ENCODE results near the gene FOXJ3. TPM values are rescaled to one million over a fixed set of nuclear protein-coding genes. Genes with fewer than 3 reads are reported as not detected.

Gene FOXJ3
- total RNA-seq, 1 experiment from 2014 or later, result 51.1 TPM

- TF ChIP-seq SP1 (IDR thresholded peaks at IDR 0.05; ENCODE audit: low read depth) (no peak), FOSL1 (IDR thresholded peaks at IDR 0.05; ENCODE audit: low read depth) (no peak), POLR2A (IDR thresholded peaks at IDR 0.05; ENCODE audit: borderline replicate concordance, extremely low read depth, insufficient read depth, insufficient read length) (no peak), CBX3 (IDR thresholded peaks at IDR 0.05; ENCODE audit: low read depth) (no peak), ATF3 (IDR thresholded peaks at IDR 0.05) (no peak), RAD21 (IDR thresholded peaks at IDR 0.05; ENCODE audit: low read depth) (no peak), REST (IDR thresholded peaks at IDR 0.05; ENCODE audit: low read depth) (no peak), ZNF274 (IDR thresholded peaks at IDR 0.05; ENCODE audit: low read depth, low read length) (no peak)
- TF ChIP-seq, protein P1, sequence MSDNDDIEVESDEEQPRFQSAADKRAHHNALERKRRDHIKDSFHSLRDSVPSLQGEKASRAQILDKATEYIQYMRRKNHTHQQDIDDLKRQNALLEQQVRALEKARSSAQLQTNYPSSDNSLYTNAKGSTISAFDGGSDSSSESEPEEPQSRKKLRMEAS (IDR thresholded peaks at IDR 0.05), result no peak
These were observed 33.0 kb downstream of the FOXJ3 start (continued) for GRCh38 chr1:42302034-42302433.

DNA sequence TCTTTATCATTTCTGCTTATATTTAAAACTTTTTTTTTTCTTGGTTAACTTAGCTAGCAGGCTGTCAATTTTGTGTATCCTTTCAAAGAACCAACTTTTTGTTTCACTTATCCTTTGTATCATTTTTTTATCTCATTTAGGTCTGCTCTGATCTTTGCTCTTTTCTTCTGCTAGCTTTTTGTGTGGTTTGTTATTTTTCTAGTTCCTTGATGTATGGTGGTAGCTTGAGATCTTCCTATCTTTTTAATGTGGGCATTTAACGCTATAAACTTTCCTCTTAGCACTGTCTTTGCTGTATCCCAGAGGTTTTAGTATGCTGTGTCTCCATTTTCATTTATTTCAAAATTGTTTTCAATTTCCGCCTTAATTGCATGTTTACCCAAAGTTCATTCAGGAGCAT lies 36.5 kb downstream of the FOXJ3 start:
- no peak overlapping the region for H3K27ac ChIP-seq (ENCODE audit: low read depth, low read length)
- no peak overlapping the region for H3K4me3 ChIP-seq (replicated peaks in 1 of 2; ENCODE audit: low read depth in 1 of 2, low read length in 2 of 2)
- DNase-seq (ENCODE audit: low read depth, low spot score), result no peak
- no peak overlapping the region for H3K9ac ChIP-seq (ENCODE audit: low read length)
- ATAC-seq, result no peak
- no peaks in the 10 kb centered on the region for H3K4me1 ChIP-seq (ENCODE audit: control insufficient read depth in 1 of 2, insufficient read depth in 2 of 2, low read length in 2 of 2)
- no peaks in the 10 kb centered on the region for H3K9me2 ChIP-seq (ENCODE audit: insufficient read depth)
- H3K4me2 ChIP-seq (ENCODE audit: low read length), result no peak overlapping the region
- TF ChIP-seq EZH2phosphoT487 (IDR thresholded peaks at IDR 0.05; ENCODE audit: borderline replicate concordance) (no peak), ZFX (IDR thresholded peaks at IDR 0.05) (no peak), CEBPB (IDR thresholded peaks at IDR 0.05; ENCODE audit: low read depth) (no peak), POLR2A (IDR thresholded peaks at IDR 0.05; ENCODE audit: borderline replicate concordance, extremely low read depth, insufficient read depth, insufficient read length) (no peak), TCF7L2 (IDR thresholded peaks at IDR 0.05; ENCODE audit: borderline replicate concordance, extremely low read depth, insufficient read depth, insufficient read length) (no peak), ZNF274 (IDR thresholded peaks at IDR 0.05; ENCODE audit: low read depth, low read length) (no peak), JUND (IDR thresholded peaks at IDR 0.05) (no peak), EGR1 (IDR thresholded peaks at IDR 0.05; ENCODE audit: low read depth) (no peak), EZH2 (IDR thresholded peaks at IDR 0.05) (no peak), YY1 (IDR thresholded peaks at IDR 0.05; ENCODE audit: extremely low read depth, insufficient replicate concordance, low read depth, low read length) (no peak)
- TF ChIP-seq, protein P2, sequence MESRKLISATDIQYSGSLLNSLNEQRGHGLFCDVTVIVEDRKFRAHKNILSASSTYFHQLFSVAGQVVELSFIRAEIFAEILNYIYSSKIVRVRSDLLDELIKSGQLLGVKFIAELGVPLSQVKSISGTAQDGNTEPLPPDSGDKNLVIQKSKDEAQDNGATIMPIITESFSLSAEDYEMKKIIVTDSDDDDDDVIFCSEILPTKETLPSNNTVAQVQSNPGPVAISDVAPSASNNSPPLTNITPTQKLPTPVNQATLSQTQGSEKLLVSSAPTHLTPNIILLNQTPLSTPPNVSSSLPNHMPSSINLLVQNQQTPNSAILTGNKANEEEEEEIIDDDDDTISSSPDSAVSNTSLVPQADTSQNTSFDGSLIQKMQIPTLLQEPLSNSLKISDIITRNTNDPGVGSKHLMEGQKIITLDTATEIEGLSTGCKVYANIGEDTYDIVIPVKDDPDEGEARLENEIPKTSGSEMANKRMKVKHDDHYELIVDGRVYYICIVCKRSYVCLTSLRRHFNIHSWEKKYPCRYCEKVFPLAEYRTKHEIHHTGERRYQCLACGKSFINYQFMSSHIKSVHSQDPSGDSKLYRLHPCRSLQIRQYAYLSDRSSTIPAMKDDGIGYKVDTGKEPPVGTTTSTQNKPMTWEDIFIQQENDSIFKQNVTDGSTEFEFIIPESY (IDR thresholded peaks at IDR 0.05; ENCODE audit: extremely low read depth, insufficient replicate concordance, low read length), result no peak
- H2AFZ ChIP-seq (ENCODE audit: low read depth, low read length, poor library complexity, severe bottlenecking), result no peak overlapping the region
- ChIA-PET POLR2A (no interaction called here), CTCF (no interaction called here), RAD21 (ENCODE audit: low non-redundant PET in 1 of 2, low total read pairs in 2 of 2, uncharacterized antibody in 2 of 2, unreplicated experiment in 2 of 2) (no interaction called here)
- BruUV-seq (replicated peaks), result no TSS peak
- peaks cover 0 to 7% of the 10 kb centered on the region in 2 experiments; a peak in 1 of 4 replicates for H3K36me3 ChIP-seq (ENCODE audit: control insufficient read depth in 1 of 2, insufficient read depth in 2 of 2, low read length in 2 of 2)
- H3K9me3 ChIP-seq (ENCODE audit: control insufficient read depth in 1 of 2, insufficient read depth in 1 of 2, low read depth in 1 of 2, low read length in 2 of 2), result no peaks in the 10 kb centered on the region
- intact Hi-C loops (cut with micrococcal nuclease), result no loop called here
- H3K27me3 ChIP-seq (ENCODE audit: insufficient read depth, low read length), result no peaks in the 10 kb centered on the region
- H3K79me2 ChIP-seq (ENCODE audit: insufficient read depth, low read length), result peaks cover 66% of the 10 kb centered on the region
- no peaks in the 10 kb centered on the region for H4K20me1 ChIP-seq (ENCODE audit: insufficient read depth)
